Body of pancreas (tissue), 4 donors: Measurements from ENCODE around the gene TBL3. TPM values are rescaled to one million over a fixed set of nuclear protein-coding genes. Genes with fewer than 3 reads are reported as not detected.

ENCODE experiments used
- ATAC-seq: fragments of 150-250 bp; one replicate; pipeline ENCODE4 v1.9.1; 2016
- DNase-seq, 4 donors: peaks; one replicate each; pipeline ENCODE4 v3.0.0-alpha.2; 2019
- H3K27ac ChIP-seq, 4 donors: fragments of 200-600 bp; sonication (generic); 1 replicate in 3 of 4; 2 replicates in 1 of 4; pipeline versions ENCODE4 v1.5.1 to v1.6.1; 2016 to 2019; ENCODE audit warnings: mild to moderate bottlenecking in 1 of 4, mixed read lengths in 1 of 4, moderate library complexity in 1 of 4
- H3K27me3 ChIP-seq, 2 donors: fragments of 200-600 bp; sonication (generic); one replicate each; pipeline ENCODE4 v1.6.0; 2016; ENCODE audit warnings: mild to moderate bottlenecking in 1 of 2
- H3K36me3 ChIP-seq, 2 donors: fragments of 200-600 bp; sonication (generic); replicated peaks in 1 of 2; 2 replicates each; pipeline ENCODE4 v1.5.1; 2016; ENCODE audit warnings: low read depth in 2 of 2; ENCODE audit not compliant: insufficient read depth in 1 of 2
- H3K4me1 ChIP-seq: fragments of 200-600 bp; sonication (generic); one replicate; pipeline ENCODE4 v1.6.0; 2016
- H3K4me3 ChIP-seq, 2 donors: fragments of 200-600 bp; sonication (generic); 1 replicate in 1 of 2; 2 replicates in 1 of 2; pipeline ENCODE4 v1.5.1; 2016 to 2019
- H3K9me3 ChIP-seq, 3 donors: fragments of 200-600 bp; sonication (generic); 1 replicate in 2 of 3; 2 replicates in 1 of 3; pipeline ENCODE4 v1.5.1; 2016
- POLR2A ChIP-seq, 3 donors: fragments of 450-650 bp; IDR thresholded peaks; one replicate each; pipeline ENCODE4 v1.6.1; 2016; ENCODE audit warnings: antibody characterized with exemption in 3 of 3, mild to moderate bottlenecking in 2 of 3
- WGBS, 2 donors: methylation state at CpG; one replicate each; pipeline ENCODE4 v1.1.5; 2017; 5-methylcytosine and 5-hydroxymethylcytosine counted together
- intact Hi-C: fragments of 100-400 bp; cut with DNase I; formaldehyde crosslinking; loops from one replicate; pipeline ENCODE4 v1.15.1; 2023
- total RNA-seq, 2 donors: library from RNA; depleted of rRNA; stranded (reverse); fragments of >200 nt; gene quantifications; one replicate each; pipeline ENCODE4 v1.1.0, GENCODE V29; 2016
- TF ChIP-seq, protein P1 (sequence below), 7 experiments: fragments of 450-650 bp in 4 of 7; fragments of 200-600 bp in 3 of 7; sonication (generic) in 3 of 7; IDR thresholded peaks; one replicate each; pipeline ENCODE4 v1.5.1; 2016 to 2019; ENCODE audit warnings: antibody characterized with exemption in 7 of 7

The TBL3 gene
- total RNA-seq, 2 donors from 2014 or later = 38.9 to 40.7 TPM

DNA sequence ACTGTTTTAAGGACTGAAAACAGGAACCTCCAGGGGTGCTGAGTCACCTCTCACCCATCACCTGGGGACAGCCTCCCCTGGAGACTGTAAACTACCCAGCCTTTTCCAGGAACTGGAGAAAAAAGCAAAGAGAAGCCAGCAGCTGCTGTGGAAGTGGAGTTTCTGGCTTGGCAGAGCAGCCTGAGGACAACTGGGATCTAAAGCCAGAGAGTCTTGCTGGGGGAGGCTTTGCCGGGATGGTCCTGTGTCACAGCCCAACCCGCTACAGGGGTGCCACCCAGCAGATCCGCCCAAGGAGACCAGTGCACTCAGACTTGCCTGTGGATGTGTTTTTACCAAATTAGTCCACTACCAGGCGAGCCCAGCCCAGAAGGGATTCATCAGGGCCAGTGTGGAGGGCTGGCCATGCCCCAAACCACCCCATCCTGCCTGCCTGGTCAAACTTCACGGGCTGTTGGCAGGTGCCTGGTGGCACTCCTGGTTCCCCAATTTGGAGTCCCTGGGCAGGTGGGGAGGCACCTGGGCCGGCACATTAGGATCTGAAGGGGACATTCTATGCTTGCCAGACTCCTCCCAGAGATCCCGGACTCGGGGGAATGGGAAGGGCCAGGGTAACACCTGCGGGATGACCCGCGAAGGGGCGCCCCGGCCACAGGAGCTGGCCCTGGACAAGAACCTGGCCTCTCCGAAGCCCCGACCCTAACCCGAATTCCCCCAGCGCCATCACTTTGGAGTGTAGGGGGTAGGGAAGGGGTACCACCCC lies 29.6 kb upstream of the TBL3 start:
- Histone ChIP-seq H3K4me3 (peak overlapping the region; percentile 63 to 65), H3K9me3 (no peaks in the 10 kb centered on the region), H3K27me3 (no peaks in the 10 kb centered on the region), H3K4me1 (peaks cover 52% of the 10 kb centered on the region), H3K27ac (peak overlapping the region; percentile 81 to 95 (median 94)), H3K36me3 (peaks cover 6 to 8% of the 10 kb centered on the region in 2 donors)
- peak; percentile 68 to 79 (median 72) for DNase-seq
- 7 to 20% methylated on average over 1 to 17 of the region's 17 CpGs for WGBS, 2 donors
- intact Hi-C loops = no loop called here
- ATAC-seq = peak; percentile 14
- peak; percentile 21 to 69 (median 67) for TF ChIP-seq POLR2A (IDR thresholded peaks at IDR 0.05)
- TF ChIP-seq, protein P1, sequence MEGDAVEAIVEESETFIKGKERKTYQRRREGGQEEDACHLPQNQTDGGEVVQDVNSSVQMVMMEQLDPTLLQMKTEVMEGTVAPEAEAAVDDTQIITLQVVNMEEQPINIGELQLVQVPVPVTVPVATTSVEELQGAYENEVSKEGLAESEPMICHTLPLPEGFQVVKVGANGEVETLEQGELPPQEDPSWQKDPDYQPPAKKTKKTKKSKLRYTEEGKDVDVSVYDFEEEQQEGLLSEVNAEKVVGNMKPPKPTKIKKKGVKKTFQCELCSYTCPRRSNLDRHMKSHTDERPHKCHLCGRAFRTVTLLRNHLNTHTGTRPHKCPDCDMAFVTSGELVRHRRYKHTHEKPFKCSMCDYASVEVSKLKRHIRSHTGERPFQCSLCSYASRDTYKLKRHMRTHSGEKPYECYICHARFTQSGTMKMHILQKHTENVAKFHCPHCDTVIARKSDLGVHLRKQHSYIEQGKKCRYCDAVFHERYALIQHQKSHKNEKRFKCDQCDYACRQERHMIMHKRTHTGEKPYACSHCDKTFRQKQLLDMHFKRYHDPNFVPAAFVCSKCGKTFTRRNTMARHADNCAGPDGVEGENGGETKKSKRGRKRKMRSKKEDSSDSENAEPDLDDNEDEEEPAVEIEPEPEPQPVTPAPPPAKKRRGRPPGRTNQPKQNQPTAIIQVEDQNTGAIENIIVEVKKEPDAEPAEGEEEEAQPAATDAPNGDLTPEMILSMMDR (IDR thresholded peaks at IDR 0.05) = no peak

DNA sequence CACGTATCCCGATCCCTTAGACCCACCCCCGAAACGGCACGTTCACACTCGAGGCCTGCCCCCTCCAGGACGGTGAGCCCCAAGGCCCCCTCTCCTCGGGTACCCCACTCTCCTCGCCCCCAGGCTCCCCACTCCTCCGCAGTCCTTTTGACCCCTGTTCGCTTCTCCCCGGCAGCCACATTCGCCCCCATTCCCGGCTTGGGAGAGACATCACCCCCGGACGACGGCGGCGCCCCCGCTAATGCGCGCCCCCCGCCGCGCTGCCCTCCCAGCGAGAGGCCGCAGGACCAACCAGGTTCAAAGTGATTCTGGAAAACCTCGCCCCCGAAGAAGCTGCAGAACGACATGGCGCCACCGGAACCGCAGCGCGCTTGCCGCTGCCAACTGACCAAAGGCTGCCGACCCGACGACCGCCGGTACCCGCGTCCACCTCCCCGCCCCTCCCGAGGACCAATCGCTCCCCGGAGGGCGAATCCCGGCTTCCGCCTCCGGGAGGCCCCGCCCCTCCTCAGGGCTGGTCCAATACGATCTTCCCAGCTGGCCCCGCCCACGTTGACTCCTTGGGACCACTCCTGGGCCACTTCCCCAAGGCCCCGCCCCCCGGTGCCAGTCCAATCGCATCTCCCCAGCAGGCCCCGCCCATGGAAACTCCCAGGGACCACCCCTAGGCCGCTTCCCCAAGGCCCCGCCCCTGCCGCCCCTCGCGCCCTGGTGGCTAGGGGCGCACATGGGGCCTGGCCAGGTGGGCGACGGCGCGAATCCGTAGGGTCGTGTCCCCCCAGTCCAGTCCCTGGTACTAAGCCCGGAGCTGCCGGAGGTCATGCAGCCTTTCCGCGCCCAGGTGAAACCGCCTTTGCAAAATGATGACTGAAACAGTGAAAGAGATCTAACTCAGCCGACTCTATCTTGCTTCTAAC lies 28.8 kb upstream of the TBL3 start, which contains the start of gene MSRB1:
MSRB1 (minus strand) TSS at position 390 of the 917 bp plus-strand sequence; CDS start at position 347, 43 bp downstream.
- H3K27ac ChIP-seq = peak within 1 kb of the TSS; percentile 81 to 95 (median 94)
- ATAC-seq (peak; percentile 81), DNase-seq (peak; percentile 100)
- no peaks in the 10 kb centered on the region for H3K9me3 ChIP-seq
- H3K4me3 ChIP-seq = peak within 1 kb of the TSS; percentile 63 to 65
- peaks cover 44% of the 10 kb centered on the region for H3K4me1 ChIP-seq
- intact Hi-C loops = no loop called here
- H3K27me3 ChIP-seq = no peaks in the 10 kb centered on the region
- 1% methylated on average over 25 to 55 of the region's 77 CpGs for WGBS, 2 donors
- peaks cover 4 to 6% of the 10 kb centered on the region in 2 donors for H3K36me3 ChIP-seq
- TF ChIP-seq, protein P1 (IDR thresholded peaks at IDR 0.05) = peak in 3 of 7 experiments; percentile 4 to 18 (median 8)
- peak; percentile 99 for TF ChIP-seq POLR2A (IDR thresholded peaks at IDR 0.05)

DNA sequence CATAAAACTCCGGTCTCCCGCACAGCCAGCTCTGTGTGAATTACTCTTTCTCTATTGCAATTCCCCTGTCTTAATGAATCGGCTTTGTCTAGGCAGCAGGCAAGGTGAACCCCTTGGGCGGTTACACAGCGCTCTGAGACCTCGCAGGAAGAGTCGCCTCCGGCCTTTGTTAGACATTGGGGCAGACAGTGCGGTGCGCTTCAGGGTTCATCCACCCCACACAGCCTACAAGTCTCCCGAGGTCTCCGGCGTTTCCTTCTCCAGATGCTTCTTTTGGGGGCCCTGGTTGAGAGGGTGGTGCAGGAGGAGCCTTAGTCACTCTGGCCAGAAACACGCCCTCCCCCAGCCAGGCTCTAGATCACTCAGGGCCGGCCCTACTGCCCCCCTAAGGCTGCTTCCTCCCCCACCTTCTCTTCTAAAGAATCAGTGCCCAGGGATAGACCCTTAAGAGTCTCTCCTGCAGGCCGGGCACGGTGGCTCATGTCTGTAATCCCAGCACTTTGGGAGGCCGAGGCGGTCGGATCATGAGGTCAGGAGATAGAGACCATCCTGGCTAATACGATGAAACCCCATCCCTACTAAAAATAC lies 27.1 kb upstream of the TBL3 start:
- WGBS, 2 donors = 90 to 94% methylated on average over 16 to 21 of the region's 21 CpGs

More for the DNA sequence above, 27.1 kb upstream of the TBL3 start:
- Histone ChIP-seq H3K9me3 (no peaks in the 10 kb centered on the region), H3K27ac (no peak overlapping the region), H3K4me1 (peaks cover 28% of the 10 kb centered on the region), H3K36me3 (no peaks in the 10 kb centered on the region), H3K4me3 (no peak overlapping the region), H3K27me3 (no peaks in the 10 kb centered on the region)
- intact Hi-C loops = no loop called here
- DNase-seq = no peak
- no peak for ATAC-seq
- TF ChIP-seq POLR2A (IDR thresholded peaks at IDR 0.05) = no peak
- TF ChIP-seq, protein P1 (IDR thresholded peaks at IDR 0.05) = no peak
